Activated CD8-positive, alpha-beta memory T cell treated with anti-CD3 and anti-CD28 coated beads for 4 hours (primary cell): ENCODE measurements around the gene ITFG2.
A peak's percentile ranks its signal among the peaks of the same experiment; 100 is the strongest.

Experiments
- DNase-seq, 2 donors: peaks; one replicate each; pipeline ENCODE4 v3.0.0-alpha.2; 2020; ENCODE audit warnings: low read depth in 2 of 2

Gene ITFG2

DNA sequence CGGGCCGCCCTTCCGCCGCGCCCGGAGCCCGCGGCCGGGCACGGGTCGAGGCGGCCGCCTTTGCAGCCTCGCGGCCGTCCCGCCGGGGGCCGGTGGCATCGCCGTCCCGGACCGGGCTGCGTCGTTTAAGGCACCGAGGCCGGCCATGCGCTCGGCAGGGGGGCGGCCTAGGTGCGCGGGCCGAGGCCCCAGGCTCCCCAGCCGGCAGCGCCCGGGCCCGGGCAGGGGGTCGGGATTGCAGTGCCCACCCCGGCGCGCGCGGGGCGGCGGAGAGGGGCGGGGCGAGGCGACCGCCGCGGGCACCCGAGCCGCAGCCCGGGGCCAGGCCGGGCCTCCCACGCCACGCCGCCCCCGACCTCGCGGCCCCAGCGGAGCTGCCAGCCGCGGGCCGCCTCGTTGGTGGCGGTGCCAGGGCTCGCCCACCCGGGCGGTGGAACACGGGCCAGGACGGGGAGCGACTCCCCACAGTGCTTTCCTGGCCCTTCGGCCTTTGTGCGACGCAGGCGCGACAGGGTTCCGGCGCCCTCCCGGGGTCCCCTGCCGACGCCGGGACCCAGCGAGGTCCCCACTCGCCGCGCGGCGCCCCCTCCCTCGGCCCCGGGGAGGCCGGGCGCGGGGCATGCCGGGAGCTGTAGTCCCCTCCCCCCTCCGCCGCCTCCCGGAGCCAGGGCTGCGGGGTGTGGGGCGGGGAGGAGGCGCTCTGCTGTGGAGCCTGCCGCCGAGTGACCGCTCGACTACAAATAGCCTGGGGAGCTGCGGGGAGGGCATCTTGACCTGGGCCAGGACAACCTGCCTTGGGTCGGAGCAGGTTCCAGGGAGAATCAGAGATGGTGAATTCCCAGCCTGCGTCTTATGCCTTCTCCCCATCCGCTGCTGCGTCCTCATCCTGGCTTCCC is 16.9 kb upstream of the ITFG2 start:
- DNase-seq = peak; percentile 36 to 49

DNA sequence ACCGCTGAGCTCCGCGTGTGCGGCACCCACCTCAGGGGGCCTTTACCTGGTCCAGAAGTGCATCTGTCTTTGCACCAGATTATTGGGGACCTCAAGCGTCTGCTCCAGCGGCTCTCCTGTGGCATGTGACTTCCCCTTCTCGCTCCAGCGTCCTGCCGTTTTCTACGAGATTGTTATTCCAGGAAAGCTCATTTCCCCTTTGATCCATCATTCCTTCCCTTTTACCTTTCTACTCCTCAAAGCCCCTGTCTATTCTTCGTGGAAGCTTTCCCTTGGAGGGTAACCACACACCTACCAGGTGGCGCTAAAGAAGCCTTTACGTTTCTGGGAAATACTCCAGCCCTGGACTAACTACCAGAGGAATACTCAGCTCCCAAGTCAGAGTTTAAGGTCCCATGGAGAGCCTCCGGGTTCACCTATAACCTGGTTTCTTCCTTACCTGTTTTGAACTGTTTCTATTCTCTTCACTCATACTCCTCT is 16.2 kb upstream of the ITFG2 start:
- no peak for DNase-seq

DNA sequence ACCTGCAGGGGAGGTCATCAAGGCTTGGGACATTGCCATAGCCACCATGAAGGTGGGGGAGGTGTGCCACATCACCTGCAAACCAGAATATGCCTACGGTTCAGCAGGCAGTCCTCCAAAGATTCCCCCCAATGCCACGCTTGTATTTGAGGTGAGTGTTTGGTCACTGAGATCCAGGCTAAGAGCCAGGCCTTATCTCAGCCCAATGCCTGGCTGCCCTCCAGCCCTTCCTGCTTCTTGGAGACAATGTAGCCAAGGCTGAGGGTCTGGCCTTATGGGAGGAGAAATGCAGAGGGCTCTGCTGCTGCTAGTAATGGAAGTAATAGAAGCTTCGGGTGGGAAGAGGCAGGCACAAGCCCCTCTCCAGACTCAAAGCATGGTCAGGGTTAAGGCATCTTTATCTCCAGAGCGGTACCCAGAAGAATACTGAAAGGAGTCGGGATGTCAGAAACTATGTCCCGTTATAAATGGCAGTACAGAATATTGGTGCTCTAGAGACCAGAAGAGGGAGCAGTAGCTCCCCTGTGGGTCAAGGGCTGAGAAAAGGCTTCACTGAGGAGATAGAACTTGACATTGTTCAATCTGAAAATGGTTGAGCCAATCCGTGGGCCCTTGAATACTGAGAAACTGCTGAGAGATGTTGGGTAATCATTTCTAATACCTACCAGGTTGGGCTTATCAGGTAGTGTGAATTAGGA is 14.6 kb upstream of the ITFG2 start:
- no peak for DNase-seq

DNA sequence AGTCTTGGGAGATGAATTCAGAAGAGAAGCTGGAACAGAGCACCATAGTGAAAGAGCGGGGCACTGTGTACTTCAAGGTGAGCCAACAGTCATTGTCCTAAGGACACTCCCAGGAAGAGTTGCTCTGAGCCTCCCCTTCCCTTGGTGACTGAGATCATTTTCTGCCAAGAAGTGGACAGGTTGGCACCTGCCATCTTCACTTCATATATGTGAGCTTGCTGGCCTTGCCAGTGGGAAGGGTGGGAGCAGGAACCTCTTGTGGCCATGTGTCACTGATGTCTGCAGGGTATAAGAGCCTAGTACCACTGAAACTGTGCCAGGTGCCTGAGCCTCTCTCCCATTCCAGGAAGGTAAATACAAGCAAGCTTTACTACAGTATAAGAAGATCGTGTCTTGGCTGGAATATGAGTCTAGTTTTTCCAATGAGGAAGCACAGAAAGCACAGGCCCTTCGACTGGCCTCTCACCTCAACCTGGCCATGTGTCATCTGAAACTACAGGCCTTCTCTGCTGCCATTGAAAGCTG is 12.4 kb upstream of the ITFG2 start:
- no peak for DNase-seq

DNA sequence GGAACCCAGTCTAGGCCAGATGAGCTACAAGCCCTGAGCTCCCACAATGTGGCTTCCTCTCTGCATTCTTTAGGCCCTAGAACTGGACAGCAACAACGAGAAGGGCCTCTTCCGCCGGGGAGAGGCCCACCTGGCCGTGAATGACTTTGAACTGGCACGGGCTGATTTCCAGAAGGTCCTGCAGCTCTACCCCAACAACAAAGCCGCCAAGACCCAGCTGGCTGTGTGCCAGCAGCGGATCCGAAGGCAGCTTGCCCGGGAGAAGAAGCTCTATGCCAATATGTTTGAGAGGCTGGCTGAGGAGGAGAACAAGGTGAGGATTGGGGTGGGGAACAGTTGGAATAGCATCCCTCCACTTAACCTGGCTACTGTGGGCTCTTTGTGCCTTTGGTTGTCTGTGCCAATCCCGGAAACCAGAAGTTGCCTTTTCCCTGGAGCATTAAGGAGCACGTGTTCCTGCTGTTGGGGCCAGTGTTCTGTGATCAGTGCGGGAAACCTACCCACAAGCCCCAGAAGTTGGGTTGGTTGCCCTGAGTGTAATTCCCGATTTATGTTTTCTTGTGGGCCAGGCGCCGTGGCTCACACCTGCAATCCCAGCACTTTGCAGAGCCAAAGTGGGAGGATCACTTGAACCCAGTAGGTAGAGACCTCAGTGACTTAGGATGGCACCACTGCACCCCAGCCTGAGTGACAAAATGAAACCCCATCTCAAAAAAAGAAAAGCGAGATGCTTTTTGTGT is 11.3 kb upstream of the ITFG2 start:
- DNase-seq = no peak

DNA sequence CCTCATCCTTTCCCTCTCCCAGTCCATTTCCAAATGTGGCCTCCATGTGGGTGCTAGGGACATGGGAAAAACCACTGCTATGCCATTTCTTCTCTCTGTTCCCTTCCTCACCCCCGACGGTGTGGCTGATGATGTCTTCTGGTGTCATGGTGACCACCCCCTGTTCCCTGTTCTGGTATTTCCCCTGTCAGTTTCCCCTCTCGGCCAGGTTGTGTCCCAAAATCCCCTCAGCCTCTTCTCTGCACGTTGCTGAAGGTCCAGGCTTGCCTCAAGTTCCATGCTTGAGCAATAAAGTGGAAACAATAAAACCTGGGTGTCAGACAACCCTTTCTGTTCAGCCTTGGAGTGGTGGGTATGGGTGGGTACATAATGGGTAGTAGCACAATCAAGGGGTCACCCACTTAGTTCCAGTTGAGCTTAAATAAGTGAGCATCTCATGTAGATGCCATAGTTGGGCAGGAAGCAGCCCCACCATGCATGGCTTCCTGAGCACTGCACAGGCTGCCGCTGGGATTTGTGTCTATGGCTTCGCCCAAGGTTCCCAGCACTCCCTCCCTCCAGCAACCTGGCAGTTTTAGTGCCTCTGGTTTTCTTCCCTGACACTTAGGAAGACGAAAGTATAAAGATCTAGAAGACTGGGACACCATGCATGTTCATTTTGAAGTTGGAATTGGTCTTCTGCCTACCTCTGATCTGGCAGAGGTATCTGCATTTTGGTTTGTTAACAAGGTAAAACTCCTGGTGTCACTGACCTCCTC is 8.7 kb upstream of the ITFG2 start:
- no peak for DNase-seq

DNA sequence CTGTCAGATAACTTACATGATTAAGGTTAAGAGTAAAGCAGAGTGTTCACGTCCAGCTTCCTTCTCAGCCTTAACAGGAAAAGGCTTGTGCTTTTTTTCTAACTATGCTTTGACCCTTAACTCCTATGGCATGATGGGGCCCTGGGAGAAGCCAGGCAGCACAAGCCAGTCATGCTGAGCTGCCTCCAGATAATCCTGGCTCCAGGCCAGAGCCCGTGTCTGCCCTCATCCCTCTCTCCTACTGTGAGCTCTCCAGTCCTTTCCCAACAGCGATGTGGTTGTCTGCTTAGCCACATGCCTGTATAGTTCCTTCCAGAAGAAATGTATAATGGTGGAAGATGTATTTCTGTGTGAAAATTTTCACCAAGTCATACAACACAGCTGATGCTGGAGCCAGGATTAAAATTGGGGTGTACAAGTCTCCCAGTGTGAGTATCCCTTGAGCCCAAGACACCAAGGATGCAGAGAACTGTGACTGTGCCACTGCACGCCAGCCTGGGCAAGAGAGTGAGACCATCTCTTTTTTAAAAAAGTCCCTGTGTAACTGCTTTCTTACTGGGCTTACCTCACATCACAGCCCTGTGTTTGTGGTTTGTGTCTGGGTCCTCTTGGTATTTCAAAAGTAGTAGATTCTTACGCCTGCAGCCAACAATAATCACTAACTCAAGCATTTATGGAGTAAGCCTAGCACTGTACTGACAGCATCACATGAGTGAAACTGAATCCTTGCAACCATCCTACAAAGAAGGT is 7.9 kb upstream of the ITFG2 start:
- DNase-seq = no peak

DNA sequence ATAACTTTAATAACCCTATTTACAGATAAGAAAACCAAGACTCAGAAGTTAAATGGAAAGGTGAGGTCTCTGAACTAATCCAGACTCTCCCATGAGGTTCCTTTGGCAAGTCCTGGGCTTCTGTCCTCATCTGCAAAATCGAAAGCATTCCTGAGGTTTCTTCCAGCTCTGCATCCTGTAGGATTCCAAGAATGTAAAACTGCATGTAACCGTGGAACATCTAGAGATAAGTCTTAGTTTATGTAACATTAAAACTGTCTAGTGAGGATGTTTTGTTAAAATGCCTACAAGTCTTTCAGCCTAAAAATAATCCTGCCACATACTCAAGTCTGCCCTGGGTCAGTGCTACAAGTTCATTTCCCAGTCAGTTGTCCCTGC is 7.3 kb upstream of the ITFG2 start:
- DNase-seq = no peak

DNA sequence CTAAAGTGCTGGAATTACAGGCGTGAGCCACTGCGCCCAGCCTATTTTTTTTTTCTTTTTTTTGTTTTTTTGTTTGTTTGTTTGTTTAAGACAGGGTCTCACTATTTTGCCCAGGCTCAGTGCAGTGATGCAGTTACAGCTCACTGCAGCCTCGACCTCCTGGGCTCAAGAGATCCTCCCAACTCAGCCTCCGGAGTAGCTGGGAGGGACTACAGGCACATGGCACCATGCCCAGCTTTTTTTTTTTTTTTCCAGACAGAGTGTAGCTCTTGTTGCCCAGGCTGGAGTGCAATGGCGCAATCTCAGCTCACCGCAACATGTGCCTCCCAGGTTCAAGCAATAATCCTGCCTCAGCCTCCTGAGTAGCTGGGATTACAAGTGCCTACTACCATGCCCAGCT is 5.8 kb upstream of the ITFG2 start:
- no peak for DNase-seq

DNA sequence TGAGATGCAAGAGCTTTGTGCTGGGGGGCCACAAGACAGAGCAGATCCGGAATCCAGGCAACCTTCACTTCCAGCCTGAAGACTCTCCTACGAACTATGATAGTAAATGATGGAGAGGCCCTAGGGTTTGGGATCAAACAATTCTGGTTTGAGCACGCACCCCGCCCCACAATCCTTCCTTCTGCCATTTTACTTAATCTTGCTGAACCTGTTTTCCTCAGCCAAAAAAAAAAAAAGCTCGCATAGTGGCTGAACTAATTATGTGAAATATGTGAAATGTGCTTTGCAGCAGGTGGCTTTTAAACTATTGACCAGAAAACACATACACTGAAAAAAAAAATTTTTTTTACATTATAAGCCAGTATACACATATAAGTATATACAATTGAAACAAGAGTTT is 667 bp upstream of the ITFG2 start:
- no peak for DNase-seq

DNA sequence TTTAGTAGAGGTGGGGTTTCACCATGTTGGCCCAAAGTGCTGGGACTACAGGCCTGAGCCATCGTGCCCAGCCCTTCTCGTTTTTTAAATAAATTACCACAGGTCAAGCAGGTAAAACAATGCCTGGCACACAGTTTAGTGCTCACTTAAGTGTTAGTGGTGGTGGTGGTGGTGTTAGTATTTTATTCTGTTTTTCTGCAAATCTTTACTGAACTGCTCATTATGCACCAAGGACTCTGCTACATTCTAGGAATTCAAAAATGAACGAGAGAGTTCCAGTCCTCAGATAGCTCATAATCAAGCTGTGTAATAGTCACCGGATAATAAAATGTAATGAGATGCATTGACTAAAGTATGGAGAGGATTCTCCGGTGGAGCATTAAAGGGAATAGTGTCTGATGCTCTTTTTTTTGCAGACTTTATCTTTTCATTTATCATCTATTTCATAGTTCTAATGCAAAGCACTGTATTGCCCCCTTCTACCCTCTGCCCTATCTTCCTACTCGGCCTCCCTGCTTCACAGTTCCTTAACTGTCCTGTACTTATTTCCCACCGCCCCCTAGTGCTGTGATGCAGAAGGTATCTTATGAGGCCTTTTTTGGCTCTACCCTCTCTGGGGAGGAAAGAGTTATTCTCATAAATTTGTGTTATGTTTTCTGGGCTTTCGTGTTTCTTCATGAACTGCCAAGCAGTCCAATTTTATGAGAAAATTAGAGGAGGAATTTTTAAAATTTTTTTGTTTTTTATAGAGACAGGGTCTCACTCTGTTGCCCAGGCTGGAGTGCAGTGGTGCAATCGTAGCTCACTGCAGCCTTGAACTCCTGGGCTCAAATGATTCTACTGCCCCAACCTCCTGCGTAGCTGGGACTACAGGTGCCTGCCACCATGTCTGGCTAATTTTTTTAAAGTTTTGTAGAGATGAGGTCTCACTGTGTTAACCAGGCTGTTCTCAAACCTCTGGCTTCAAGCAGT is 1.0 kb downstream of the ITFG2 start:
- DNase-seq = no peak

DNA sequence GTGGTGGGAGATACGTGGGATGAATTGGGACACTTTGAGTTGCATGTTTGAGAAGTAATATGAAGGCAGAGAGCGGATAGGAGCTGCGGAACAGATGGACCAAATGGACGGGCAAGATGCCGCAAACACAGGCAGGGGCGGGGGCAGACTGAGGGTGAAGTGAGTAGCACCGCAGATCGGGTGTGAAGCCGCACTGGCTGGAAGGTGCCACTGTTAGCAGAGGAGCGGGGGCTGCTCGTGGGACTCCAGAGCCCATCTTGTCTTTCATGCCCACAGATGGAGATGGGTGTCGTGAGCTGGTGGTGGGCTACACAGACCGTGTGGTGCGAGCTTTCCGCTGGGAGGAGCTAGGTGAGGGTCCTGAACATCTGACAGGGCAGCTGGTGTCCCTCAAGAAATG is 7.3 kb downstream of the ITFG2 start:
- DNase-seq = no peak

DNA sequence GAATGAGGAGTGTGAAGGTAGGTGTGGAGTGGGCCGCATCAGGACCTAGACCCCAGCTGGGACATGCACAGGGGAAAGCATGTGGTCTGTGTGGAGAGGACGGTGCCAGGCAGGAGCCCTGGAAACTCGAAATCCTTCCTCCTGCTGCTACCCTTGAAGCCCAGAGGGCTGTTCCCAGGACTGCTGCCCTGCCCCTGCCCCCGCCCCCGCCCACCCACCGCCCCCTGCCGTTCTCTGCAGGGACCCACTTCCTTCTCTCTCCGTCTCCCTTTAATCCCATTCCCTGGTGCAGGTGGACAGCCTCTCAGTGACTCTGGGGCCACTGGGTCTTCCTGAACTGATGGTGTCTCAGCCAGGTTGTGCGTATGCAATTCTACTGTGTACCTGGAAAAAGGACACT is 8.0 kb downstream of the ITFG2 start:
- DNase-seq = no peak

DNA sequence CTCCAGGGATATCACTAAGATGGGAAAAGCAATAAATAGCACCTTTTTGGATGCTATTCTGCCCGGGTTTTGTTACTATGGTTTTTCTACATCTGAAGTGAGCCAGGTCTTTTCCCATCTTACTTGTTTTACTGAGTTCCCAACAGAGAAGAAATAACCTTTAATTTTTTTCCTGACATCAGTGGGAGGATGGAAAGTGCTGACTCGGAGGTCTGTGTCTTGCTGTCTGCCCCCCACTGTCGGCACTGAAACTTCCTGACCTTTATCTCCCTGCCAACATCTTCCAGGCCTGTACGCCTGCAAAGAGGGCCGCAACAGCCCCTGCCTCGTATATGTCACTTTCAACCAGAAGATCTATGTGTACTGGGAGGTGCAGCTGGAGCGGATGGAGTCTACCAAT is 11.0 kb downstream of the ITFG2 start:
- DNase-seq = no peak

DNA sequence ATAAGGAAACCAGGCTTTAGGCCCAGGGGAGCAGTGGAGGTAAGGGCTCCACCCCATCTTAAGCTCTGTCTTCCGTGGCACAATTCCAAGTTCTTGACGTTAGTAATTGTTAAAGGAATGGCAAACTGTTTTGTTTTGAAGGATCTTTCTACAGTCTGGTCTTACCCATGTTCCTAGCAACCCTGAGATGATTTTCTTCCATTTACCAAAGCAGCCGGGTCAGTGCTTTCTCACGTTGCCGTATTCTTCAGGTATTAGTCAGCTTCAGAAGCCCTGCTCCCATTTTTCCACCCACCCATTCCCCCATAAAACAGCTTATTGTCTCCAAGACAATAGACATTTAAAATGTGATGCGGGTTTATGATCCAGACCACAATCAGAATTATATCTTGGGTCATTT is 12.1 kb downstream of the ITFG2 start:
- no peak for DNase-seq

DNA sequence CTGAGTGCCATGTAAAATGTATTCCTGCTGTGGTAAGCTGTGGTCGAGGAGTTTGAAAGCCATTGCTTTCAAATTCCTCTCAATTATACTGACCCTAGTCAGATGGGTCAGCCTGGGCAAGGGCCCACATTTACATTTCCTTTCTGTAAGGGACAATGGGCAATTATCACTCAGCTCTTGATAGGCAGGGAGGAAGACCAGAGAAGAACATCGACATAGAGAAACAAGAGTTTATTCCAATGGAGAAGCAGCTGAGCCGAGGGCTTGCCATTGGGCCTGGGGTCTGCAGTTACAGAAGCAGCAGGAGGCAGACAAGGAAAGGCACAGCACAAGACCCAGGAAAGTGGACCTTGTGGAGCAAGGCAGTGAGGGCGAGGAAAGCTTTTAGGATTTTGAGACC is 12.7 kb downstream of the ITFG2 start:
- no peak for DNase-seq

DNA sequence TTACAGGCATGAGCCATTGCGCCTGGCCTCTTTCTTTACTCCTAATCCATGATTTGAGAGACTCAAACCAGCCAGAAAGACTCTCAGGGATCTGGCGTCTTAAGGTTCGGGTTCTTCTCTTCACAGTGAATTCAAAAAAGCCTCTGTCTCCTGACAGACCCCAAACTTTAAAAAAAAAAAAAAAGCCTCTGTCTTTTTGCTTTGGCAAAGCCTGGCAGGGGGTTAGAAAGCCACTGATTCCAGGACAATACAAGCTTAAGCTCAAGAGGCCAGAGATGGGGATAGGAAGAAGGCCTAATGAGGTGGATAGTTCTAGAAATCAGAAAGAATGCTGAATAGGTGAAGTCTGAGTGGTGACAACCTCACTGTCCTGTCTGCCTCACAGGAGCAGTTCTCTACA is 13.6 kb downstream of the ITFG2 start:
- DNase-seq = no peak

DNA sequence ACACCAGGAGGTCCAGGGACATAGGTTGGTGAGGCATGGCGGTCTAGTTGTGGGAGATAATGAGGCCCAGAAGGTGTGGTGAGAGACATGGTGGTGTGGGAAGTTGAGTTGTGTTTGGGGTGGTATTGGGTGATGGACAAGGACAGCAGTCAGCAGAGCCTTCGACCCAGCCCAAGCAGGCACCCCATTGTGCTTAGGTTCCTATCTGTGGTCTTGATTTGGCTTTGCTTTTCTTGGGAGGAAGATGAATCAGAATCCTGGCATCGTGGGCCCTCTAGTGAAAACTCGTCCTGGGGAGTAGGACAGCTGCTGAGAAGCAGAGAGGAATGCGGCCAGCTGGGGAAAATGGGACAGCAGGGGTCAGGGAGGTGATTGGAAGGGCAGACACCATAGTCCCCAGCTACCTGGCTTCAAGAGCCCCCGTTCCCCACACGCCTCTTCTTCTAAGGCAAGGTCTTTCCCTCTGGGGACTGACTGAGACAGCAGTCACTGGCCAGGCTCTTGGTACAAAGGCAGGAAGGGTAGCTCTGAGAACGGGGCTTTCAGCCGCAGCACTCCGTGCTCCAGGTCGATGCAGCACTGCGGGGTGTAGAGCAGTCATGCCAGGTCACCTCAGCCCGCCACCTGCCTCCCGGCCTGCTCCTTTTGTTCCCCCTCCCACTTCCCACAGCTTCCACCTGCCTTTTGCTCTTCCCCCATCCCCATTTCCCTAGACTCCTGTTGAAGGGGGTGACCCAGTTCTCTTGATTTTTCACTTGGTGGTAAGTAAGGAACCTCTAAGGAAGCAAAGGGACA is 14.4 kb downstream of the ITFG2 start:
- no peak for DNase-seq

DNA sequence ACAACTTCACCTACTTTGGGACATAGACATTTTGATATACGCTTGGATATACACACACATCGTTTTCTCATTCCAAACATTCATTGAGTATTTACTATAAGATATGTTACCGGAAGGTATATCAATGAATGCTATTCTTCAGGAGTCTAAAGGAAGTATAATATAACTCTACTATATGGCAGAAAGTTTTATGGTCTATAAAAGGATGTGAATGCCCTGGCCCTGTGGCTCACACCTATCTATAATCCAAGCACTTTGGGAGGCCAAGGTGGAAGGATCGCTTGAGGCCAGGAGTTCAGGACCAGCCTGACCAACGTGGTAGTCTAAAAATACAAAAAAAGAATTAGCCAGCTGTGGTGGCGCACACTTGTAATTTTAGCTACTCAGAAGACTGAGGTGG is 16.8 kb downstream of the ITFG2 start:
- DNase-seq = no peak
